Measurements from ENCODE around the gene BTBD9. TPM values are rescaled to one million over a fixed set of nuclear protein-coding genes. Genes with fewer than 3 reads are reported as not detected.

Gene BTBD9
- total and polyA plus RNA-seq, 2 donors (not counting 3 experiments of a cell fraction or from before 2014, with no cell fraction given) = 4.9 to 15.0 TPM

GRCh38 chr6:38349221-38349620 is 290.5 kb downstream of the BTBD9 start:
- H3K9ac ChIP-seq (replicated peaks; ENCODE audit: extremely low read depth, insufficient read depth, low read length) = no peak overlapping the region
- ChIA-PET CTCF (interaction anchor here (1.0 kb wide), 1 partner anchor 8 kb away, joined by 3 read pairs; no protein-coding TSS in a partner anchor), POLR2A (no interaction called here)
- no peaks in the 10 kb centered on the region for H3K79me2 ChIP-seq (ENCODE audit: control insufficient read depth, insufficient read depth, low read length)
- H3K4me1 ChIP-seq (ENCODE audit: control insufficient read depth, extremely low read depth, insufficient read depth, low read length) = peaks cover 10% of the 10 kb centered on the region
- FAIRE-seq (no peak), DNase-seq (ENCODE audit: low read depth, low spot score) (no peak)
- H2AFZ ChIP-seq (ENCODE audit: low read depth, low read length) = no peak overlapping the region
- no peaks in the 10 kb centered on the region for H3K36me3 ChIP-seq (ENCODE audit: control insufficient read depth in 2 of 2, extremely low read depth in 1 of 2, insufficient read depth in 2 of 2, low read length in 2 of 2)
- intact Hi-C loops (cut with micrococcal nuclease) = no loop called here
- H3K4me2 ChIP-seq (ENCODE audit: insufficient read depth, low read length) = no peak overlapping the region
- H3K4me3 ChIP-seq (replicated peaks in 1 of 3; ENCODE audit: insufficient read depth in 1 of 3, low read depth in 1 of 3, low read length in 3 of 3) = no peak overlapping the region
- H3K27ac ChIP-seq (ENCODE audit: insufficient read depth, low read depth, low read length) = no peak overlapping the region
- no TSS peak for BruUV-seq (replicated peaks)
- H3K9me3 ChIP-seq (replicated peaks; ENCODE audit: control insufficient read depth, insufficient read depth, low read length) = no peaks in the 10 kb centered on the region
- no peaks in the 10 kb centered on the region for H3K9me1 ChIP-seq (replicated peaks; ENCODE audit: control insufficient read depth, extremely low read depth, insufficient read depth, low read length)
- no peak for TF ChIP-seq GATA2 (IDR thresholded peaks at IDR 0.05; ENCODE audit: insufficient read depth, insufficient read length, low read depth, low read length)
- no peak for TF ChIP-seq EZH2 (IDR thresholded peaks at IDR 0.05; ENCODE audit: borderline replicate concordance, low read depth, low read length, severe bottlenecking)
- no peak for TF ChIP-seq MAX (IDR thresholded peaks at IDR 0.05; ENCODE audit: insufficient read depth, insufficient read length)
- TF ChIP-seq CTCF (IDR thresholded peaks at IDR 0.05; ENCODE audit: extremely low read depth in 1 of 2, insufficient read depth in 1 of 2, low read depth in 1 of 2, low read length in 2 of 2) = no peak
- no peak for TF ChIP-seq POLR2AphosphoS5 (IDR thresholded peaks at IDR 0.05; ENCODE audit: insufficient read depth, low read depth, low read length)
- TF ChIP-seq JUN (IDR thresholded peaks at IDR 0.05; ENCODE audit: borderline replicate concordance, insufficient read depth, insufficient read length, low read depth) = no peak
- no peak for TF ChIP-seq POLR2A (IDR thresholded peaks at IDR 0.05; ENCODE audit: low read depth, low read length)
- TF ChIP-seq FOS (IDR thresholded peaks at IDR 0.05; ENCODE audit: borderline replicate concordance, insufficient read depth, low read length) = no peak
- no peak for TF ChIP-seq MYC (IDR thresholded peaks at IDR 0.05; ENCODE audit: low read depth, low read length)
- dilution Hi-C loops (cut with MboI; ENCODE audit: extremely low pct_ligation_motif_present, low sequenced_read_pairs) = no loop called here
- H3K27me3 ChIP-seq (ENCODE audit: control insufficient read depth in 2 of 2, insufficient read depth in 2 of 2, low read length in 2 of 2) = no peaks in the 10 kb centered on the region
- no peaks in the 10 kb centered on the region for H4K20me1 ChIP-seq (replicated peaks; ENCODE audit: control insufficient read depth, extremely low read depth, insufficient read depth, low read length)

Data from endothelial cell of umbilical vein (primary cell).